Lung (tissue), 12 donors: Measurements from ENCODE around the gene HDAC10. TPM values are rescaled to one million over a fixed set of nuclear protein-coding genes. Genes with fewer than 3 reads are reported as not detected.

Experiments
- ATAC-seq: fragments of 200-7000 bp; cut with Tn5 transposase; one replicate; pipeline ENCODE4 v1.9.1; 2020; ENCODE audit warnings: moderate number of reproducible peaks; ENCODE audit not compliant: insufficient read depth, low FRiP score
- DNase-seq, 3 donors: peaks; one replicate each; pipeline ENCODE4 v3.0.0-alpha.2; 2013 to 2017
- H3K27ac ChIP-seq, 2 donors: one replicate each; pipeline ENCODE4 v1.5.1; 2013; ENCODE audit warnings: mild to moderate bottlenecking in 2 of 2, moderate library complexity in 2 of 2, control low read depth in 1 of 2, inconsistent platforms in 1 of 2, low read depth in 1 of 2, low read length in 1 of 2
- H3K27me3 ChIP-seq, 3 donors: one replicate each; pipeline ENCODE4 v1.5.1; 2013; ENCODE audit warnings: low read length in 2 of 3; ENCODE audit not compliant: control insufficient read depth in 3 of 3, insufficient read depth in 3 of 3
- H3K36me3 ChIP-seq, 4 donors: one replicate each; pipeline ENCODE4 v1.5.1; 2013; ENCODE audit warnings: low read length in 4 of 4, mild to moderate bottlenecking in 1 of 4, moderate library complexity in 1 of 4; ENCODE audit not compliant: control insufficient read depth in 4 of 4, insufficient read depth in 4 of 4
- H3K4me1 ChIP-seq, 5 donors: one replicate each; pipeline ENCODE4 v1.5.1; 2013; ENCODE audit warnings: low read length in 5 of 5, mild to moderate bottlenecking in 2 of 5, moderate library complexity in 1 of 5; ENCODE audit not compliant: control insufficient read depth in 5 of 5, insufficient read depth in 5 of 5
- H3K4me3 ChIP-seq: one replicate; pipeline ENCODE4 v1.5.1; 2013; ENCODE audit warnings: mild to moderate bottlenecking, control low read depth, moderate library complexity
- H3K9ac ChIP-seq, 2 donors: one replicate each; pipeline ENCODE4 v1.5.1; 2013; ENCODE audit warnings: low read length in 2 of 2, control low read depth in 1 of 2; ENCODE audit not compliant: insufficient read depth in 1 of 2
- H3K9me3 ChIP-seq, 4 donors: one replicate each; pipeline ENCODE4 v1.5.1; 2013; ENCODE audit warnings: low read length in 3 of 4, mild to moderate bottlenecking in 1 of 4, moderate library complexity in 1 of 4; ENCODE audit not compliant: control insufficient read depth in 4 of 4, insufficient read depth in 3 of 4
- WGBS, 2 donors: extraction: QIAGEN DNeasy Blood & Tissue Kit; methylation state at CpG; one replicate each; pipeline ENCODE4 v1.1.7; 2013; 5-methylcytosine and 5-hydroxymethylcytosine counted together
- polyA plus RNA-seq, 2 donors: library from polyadenylated mRNA; stranded (reverse); fragments of 200-250 nt; gene quantifications; one replicate each; pipeline ENCODE4 v1.2.1, GENCODE V29; 2013
- total RNA-seq, 2 donors: library from RNA; depleted of rRNA in 1 of 2; stranded (reverse); fragments of >200 nt in 1 of 2; gene quantifications; one replicate each; pipeline ENCODE4 v1.2.1, GENCODE V29; 2014 to 2021
- TF ChIP-seq, protein P1 (sequence below): IDR thresholded peaks from 2 replicates; pipeline ENCODE4 v1.5.1; 2012; ENCODE audit warnings: mild to moderate bottlenecking; ENCODE audit errors: control extremely low read depth, extremely low read depth
- donor health status: control.
- donor health status: control.
- donor health status: Bipolar disorder and iron deficiency.
- donor health status: healthy.
- donor health status: DM: yes; HTN: yes; CAD: no.

The HDAC10 gene
- total and polyA plus RNA-seq, 4 donors = 32.2 to 53.7 (median 36.3) TPM

DNA sequence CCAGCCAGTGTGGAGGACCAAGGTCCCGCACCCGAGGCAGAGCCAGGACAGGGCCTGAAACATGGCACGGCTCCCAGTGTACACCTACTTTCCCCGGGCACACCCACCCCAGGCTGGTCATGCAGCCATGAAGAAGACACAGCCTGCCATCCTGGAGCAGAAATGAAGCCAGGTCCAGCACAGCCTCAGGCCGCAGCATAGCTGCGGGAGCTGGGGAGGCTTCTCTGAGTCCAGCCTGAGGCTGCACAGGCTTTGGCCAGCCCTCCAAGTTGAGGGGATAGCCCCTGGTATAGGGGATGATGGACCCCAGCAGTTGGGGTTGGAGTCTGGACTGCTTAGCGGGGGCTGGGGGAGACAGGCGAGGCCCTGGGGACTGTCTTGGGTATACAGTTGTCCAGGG lies 2.9 kb upstream of the HDAC10 start:
- Histone ChIP-seq H3K36me3 (peaks cover 0 to 8% (median 4%) of the 10 kb centered on the region in 4 donors), H3K9ac (no peak overlapping the region), H3K4me3 (no peak overlapping the region), H3K27ac (no peak overlapping the region), H3K9me3 (no peaks in the 10 kb centered on the region), H3K27me3 (no peaks in the 10 kb centered on the region), H3K4me1 (peaks cover 3 to 13% (median 8%) of the 10 kb centered on the region in 5 donors)
- WGBS, 2 donors = 78 to 80% methylated on average over 8 of the region's 8 CpGs
- no peak for DNase-seq
- TF ChIP-seq, protein P1, sequence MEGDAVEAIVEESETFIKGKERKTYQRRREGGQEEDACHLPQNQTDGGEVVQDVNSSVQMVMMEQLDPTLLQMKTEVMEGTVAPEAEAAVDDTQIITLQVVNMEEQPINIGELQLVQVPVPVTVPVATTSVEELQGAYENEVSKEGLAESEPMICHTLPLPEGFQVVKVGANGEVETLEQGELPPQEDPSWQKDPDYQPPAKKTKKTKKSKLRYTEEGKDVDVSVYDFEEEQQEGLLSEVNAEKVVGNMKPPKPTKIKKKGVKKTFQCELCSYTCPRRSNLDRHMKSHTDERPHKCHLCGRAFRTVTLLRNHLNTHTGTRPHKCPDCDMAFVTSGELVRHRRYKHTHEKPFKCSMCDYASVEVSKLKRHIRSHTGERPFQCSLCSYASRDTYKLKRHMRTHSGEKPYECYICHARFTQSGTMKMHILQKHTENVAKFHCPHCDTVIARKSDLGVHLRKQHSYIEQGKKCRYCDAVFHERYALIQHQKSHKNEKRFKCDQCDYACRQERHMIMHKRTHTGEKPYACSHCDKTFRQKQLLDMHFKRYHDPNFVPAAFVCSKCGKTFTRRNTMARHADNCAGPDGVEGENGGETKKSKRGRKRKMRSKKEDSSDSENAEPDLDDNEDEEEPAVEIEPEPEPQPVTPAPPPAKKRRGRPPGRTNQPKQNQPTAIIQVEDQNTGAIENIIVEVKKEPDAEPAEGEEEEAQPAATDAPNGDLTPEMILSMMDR = no peak
- no peak for ATAC-seq

DNA sequence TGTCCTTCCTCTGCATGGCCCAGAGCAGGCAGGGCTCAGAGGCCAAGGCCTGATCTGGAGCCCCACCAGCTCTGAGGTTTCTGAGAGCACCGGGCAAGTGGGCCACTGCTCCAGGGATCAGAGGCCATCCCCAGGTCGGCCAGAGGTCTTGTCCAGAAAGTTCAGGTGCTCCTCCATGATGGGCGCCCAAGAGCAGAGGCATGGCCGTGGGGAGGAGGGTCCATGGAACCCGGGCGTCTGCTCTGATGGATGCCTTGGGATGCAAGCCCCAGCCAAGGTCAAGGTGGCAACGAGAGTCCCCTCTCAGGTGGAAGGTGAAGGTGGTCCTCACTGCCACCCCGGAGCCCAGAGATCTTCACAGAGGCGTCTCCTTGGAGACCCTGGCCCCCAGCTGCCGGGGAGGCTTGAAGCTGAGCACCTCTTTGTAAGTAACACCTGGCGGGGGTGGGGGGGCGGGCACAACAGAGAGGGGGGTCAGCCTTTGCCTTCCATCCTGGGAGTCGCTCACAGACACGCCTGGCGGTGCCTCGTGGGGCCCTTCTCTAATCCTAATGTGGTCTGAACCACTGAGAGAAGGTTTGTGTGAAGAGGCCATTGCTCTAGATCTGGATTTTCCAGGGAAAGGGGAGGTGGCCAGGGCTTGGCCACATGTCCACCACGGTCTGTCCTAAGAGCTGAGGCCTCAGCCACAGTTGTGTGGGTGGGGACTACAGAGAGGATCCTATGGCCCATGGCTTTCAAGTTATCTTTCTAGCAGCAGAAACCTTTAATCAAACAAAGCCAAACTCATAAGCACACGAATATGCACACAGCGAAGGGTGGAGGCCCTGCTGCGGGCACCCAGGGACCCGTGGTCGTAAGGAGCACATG lies 2.2 kb upstream of the HDAC10 start:
- Histone ChIP-seq H3K9me3 (no peaks in the 10 kb centered on the region), H3K9ac (no peak overlapping the region), H3K4me3 (no peak overlapping the region), H3K4me1 (peaks cover 3 to 13% (median 8%) of the 10 kb centered on the region in 5 donors), H3K36me3 (peaks cover 0 to 10% (median 4%) of the 10 kb centered on the region in 4 donors), H3K27ac (no peak overlapping the region), H3K27me3 (no peaks in the 10 kb centered on the region)
- TF ChIP-seq, protein P1 = no peak
- WGBS, 2 donors = 87 to 91% methylated on average over 22 of the region's 22 CpGs
- ATAC-seq (no peak), DNase-seq (no peak)

DNA sequence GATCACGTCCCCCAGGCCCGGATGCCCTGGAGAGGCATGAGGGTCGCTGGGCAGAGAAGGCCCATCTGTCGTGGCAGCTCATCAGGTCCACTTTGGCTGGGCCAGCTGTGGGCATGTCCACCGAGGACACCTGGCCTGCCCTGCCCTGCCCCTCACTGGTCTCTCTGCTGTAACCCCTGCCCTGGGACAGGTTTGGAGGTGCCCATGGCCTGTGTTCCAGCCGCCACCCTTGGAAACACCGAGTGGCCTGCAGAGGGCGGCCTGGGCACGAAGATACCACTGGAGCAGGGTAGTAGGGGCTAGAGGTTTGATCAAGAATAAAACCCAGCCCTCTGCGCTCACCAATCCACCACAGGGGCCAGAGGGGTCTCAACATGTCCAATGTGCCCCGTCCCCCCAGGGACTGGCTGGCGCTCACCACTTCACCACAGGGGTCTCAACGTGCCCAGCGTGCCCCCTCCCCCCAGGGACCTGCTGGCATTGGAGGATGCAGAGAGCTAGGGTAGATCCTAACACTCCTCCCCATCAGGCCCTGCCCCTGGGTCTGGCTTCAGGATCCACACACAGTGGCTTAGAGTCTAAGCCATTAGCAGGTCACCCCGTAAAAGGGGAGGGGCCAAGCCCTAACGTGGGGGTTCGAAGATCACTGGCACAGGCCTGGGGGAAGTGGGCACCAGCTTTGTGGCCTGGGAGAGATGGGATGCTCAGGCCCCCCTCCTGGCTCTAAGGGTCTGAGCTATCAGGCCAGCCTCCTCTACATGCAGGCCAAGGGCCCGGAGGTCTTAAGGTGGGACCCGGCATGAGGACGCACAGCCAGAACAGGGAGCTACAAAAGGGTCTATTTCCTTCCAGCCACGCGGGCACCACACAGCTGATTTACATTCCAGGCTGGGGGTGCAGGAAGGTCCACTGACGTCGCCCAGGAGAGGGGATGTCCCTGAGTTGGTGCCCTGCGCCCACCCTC lies 1.3 kb upstream of the HDAC10 start:
- H3K9me3 ChIP-seq = no peaks in the 10 kb centered on the region
- peaks cover 3 to 13% (median 8%) of the 10 kb centered on the region in 5 donors for H3K4me1 ChIP-seq
- H3K27ac ChIP-seq = peak overlapping the region in 1 of 2 donors; percentile 5
- no peak overlapping the region for H3K9ac ChIP-seq
- H3K36me3 ChIP-seq = peaks cover 0 to 13% (median 8%) of the 10 kb centered on the region in 4 donors
- 47 to 48% methylated on average over 25 of the region's 25 CpGs for WGBS, 2 donors
- peak; percentile 61 to 68 (median 68) for DNase-seq
- H3K27me3 ChIP-seq = no peaks in the 10 kb centered on the region
- TF ChIP-seq, protein P1 = peak; percentile 66
- H3K4me3 ChIP-seq = no peak overlapping the region
- peak; percentile 43 for ATAC-seq
